ENCODE measurements around the gene MS4A10. TPM values are rescaled to one million over a fixed set of nuclear protein-coding genes. Genes with fewer than 3 reads are reported as not detected.

MS4A10 gene
- total and polyA plus RNA-seq, 2 experiments from 2014 or later = 0.21 to 0.47 TPM

- H2AFZ ChIP-seq = no peak overlapping the region
- H3K27ac ChIP-seq = no peak overlapping the region
- TF ChIP-seq EZH2 (IDR thresholded peaks at IDR 0.05; ENCODE audit: borderline replicate concordance) (no peak), CTCF (IDR thresholded peaks at IDR 0.05; ENCODE audit: poor library complexity) (no peak), EZH2phosphoT487 (IDR thresholded peaks at IDR 0.05; ENCODE audit: low read depth, severe bottlenecking, unreplicated experiment) (no peak)
Observed at GRCh38 chr11:60771879-60772525, 13.1 kb upstream of the MS4A10 start.

GRCh38 chr11:60772666-60773065 is 12.5 kb upstream of the MS4A10 start:
- 84% methylated on average over 8 of the region's 8 CpGs for WGBS (ENCODE audit: low lambda C conversion rate, missing lambda C conversion rate)
- no peaks in the 10 kb centered on the region for H3K9me2 ChIP-seq (replicated peaks; ENCODE audit: insufficient read depth)
- no peaks in the 10 kb centered on the region for H3K9me3 ChIP-seq (ENCODE audit: low read depth)
- H3K4me2 ChIP-seq = no peak overlapping the region
- no peaks in the 10 kb centered on the region for H3K79me2 ChIP-seq
- H3K36me3 ChIP-seq (replicated peaks; ENCODE audit: insufficient read depth, low read depth) = no peaks in the 10 kb centered on the region
- H3K27me3 ChIP-seq = no peaks in the 10 kb centered on the region
- no peak overlapping the region for H3K27ac ChIP-seq
- no peak for TF ChIP-seq CTCF (IDR thresholded peaks at IDR 0.05; ENCODE audit: poor library complexity)
- TF ChIP-seq EZH2 (IDR thresholded peaks at IDR 0.05; ENCODE audit: borderline replicate concordance) = no peak
- no peak for TF ChIP-seq EZH2phosphoT487 (IDR thresholded peaks at IDR 0.05; ENCODE audit: low read depth, severe bottlenecking, unreplicated experiment)
- peaks cover 3% of the 10 kb centered on the region for H3K4me1 ChIP-seq (ENCODE audit: insufficient read depth)
- H3K4me3 ChIP-seq = no peak overlapping the region
- H2AFZ ChIP-seq = no peak overlapping the region
- no peaks in the 10 kb centered on the region for H4K20me1 ChIP-seq (ENCODE audit: insufficient read depth, poor library complexity, severe bottlenecking)
- DNase-seq (ENCODE audit: low spot score) = no peak

More at GRCh38 chr11:60771879-60772525, 13.1 kb upstream of the MS4A10 start:
- Histone ChIP-seq H3K27me3 (no peaks in the 10 kb centered on the region), H3K9me3 (ENCODE audit: low read depth) (no peaks in the 10 kb centered on the region), H3K4me2 (no peak overlapping the region), H3K4me3 (no peak overlapping the region), H3K79me2 (no peaks in the 10 kb centered on the region), H3K36me3 (replicated peaks; ENCODE audit: insufficient read depth, low read depth) (no peaks in the 10 kb centered on the region), H3K9me2 (replicated peaks; ENCODE audit: insufficient read depth) (no peaks in the 10 kb centered on the region), H4K20me1 (ENCODE audit: insufficient read depth, poor library complexity, severe bottlenecking) (no peaks in the 10 kb centered on the region), H3K4me1 (ENCODE audit: insufficient read depth) (peaks cover 3% of the 10 kb centered on the region)
- 85% methylated on average over 16 of the region's 16 CpGs for WGBS (ENCODE audit: low lambda C conversion rate, missing lambda C conversion rate)
- no peak for DNase-seq (ENCODE audit: low spot score)

- no peaks in the 10 kb centered on the region for H3K36me3 ChIP-seq (replicated peaks; ENCODE audit: insufficient read depth, low read depth)
- H2AFZ ChIP-seq = no peak overlapping the region
- no peaks in the 10 kb centered on the region for H4K20me1 ChIP-seq (ENCODE audit: insufficient read depth, poor library complexity, severe bottlenecking)
- no peak overlapping the region for H3K4me2 ChIP-seq
- no peaks in the 10 kb centered on the region for H3K9me2 ChIP-seq (replicated peaks; ENCODE audit: insufficient read depth)
- H3K27me3 ChIP-seq = no peaks in the 10 kb centered on the region
- WGBS (ENCODE audit: low lambda C conversion rate, missing lambda C conversion rate) = 91% methylated on average over 11 of the region's 13 CpGs
- DNase-seq (ENCODE audit: low spot score) = no peak
- no peak overlapping the region for H3K4me3 ChIP-seq
- no peak overlapping the region for H3K27ac ChIP-seq
- peaks cover 3% of the 10 kb centered on the region for H3K4me1 ChIP-seq (ENCODE audit: insufficient read depth)
- no peaks in the 10 kb centered on the region for H3K79me2 ChIP-seq
- no peaks in the 10 kb centered on the region for H3K9me3 ChIP-seq (ENCODE audit: low read depth)
- no peak for TF ChIP-seq EZH2 (IDR thresholded peaks at IDR 0.05; ENCODE audit: borderline replicate concordance)
- TF ChIP-seq CTCF (IDR thresholded peaks at IDR 0.05; ENCODE audit: poor library complexity) = no peak
- TF ChIP-seq EZH2phosphoT487 (IDR thresholded peaks at IDR 0.05; ENCODE audit: low read depth, severe bottlenecking, unreplicated experiment) = no peak
Observed at GRCh38 chr11:60774726-60775125, 10.4 kb upstream of the MS4A10 start.
